ENCODE measurements around the gene CDH13.
A peak's percentile ranks its signal among the peaks of the same experiment; 100 is the strongest.

The CDH13 gene

DNA sequence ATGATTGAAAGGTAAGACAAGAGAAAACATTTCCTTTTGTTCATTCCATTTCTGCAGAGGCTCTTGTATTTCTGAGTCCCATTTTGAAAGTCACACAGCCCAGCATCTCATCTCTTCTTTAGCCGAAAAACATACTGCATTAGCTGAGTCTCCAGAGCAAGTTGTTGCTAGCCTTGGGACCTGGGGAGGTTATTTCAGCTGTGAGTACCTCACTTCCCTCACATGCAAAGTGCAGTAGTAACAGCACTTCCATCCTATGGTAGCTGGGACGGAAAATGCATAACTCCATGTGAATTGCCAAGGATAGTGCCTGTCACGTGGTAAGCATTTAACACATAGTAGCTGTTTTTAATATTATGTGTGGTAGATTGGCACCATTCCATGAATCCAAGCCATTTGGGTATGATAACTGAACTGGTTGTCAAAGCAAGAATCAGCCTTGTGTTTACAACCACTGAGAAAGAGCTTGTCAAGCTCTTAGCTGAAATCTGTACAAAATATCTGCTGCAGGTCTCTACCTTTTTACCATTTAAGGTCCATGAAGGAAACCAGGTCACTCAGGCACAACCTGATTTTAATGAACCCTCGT, 345.7 kb downstream of the CDH13 start:
- TF ChIP-seq, protein P1, sequence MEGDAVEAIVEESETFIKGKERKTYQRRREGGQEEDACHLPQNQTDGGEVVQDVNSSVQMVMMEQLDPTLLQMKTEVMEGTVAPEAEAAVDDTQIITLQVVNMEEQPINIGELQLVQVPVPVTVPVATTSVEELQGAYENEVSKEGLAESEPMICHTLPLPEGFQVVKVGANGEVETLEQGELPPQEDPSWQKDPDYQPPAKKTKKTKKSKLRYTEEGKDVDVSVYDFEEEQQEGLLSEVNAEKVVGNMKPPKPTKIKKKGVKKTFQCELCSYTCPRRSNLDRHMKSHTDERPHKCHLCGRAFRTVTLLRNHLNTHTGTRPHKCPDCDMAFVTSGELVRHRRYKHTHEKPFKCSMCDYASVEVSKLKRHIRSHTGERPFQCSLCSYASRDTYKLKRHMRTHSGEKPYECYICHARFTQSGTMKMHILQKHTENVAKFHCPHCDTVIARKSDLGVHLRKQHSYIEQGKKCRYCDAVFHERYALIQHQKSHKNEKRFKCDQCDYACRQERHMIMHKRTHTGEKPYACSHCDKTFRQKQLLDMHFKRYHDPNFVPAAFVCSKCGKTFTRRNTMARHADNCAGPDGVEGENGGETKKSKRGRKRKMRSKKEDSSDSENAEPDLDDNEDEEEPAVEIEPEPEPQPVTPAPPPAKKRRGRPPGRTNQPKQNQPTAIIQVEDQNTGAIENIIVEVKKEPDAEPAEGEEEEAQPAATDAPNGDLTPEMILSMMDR (conservative IDR thresholded peaks at IDR 0.05; ENCODE audit: low read length), result no peak
- DNase-seq (ENCODE audit: low read depth), result no peak
- no peak overlapping the region for H3K4me3 ChIP-seq (ENCODE audit: low read length)

DNA sequence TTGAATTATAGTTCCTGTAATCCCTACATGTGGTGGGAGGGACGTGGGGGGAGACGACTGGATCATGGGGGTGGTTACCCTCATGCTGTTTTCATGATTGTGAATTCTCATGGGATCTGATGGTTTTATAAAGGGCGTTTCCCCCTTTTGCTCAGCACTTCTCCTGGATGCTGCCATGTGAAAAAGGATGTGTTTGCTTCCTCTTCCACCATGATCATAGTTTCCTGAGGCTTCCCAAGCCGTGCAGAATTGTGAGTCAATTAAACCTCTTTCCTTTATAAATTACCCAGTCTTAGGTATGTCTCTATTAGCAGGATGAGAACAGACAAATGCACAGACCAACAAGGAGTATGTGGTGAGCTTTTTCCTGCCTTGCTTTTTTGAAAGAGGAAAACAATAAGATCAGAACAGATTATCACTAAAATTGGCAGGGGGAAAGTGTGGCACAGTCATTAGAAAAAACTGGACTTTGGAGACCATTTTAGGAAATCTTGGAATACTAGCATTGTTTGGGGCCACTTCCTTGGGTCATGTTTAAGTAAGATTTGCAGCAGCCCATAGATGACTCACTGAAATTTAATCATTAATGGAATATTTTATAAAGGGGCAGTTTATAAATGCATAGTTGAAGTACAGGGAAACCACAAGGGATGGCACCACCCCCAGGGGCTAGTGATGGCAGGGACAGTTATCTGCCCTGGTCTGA, 352.8 kb downstream of the CDH13 start:
- DNase-seq (ENCODE audit: low read depth), result no peak
- TF ChIP-seq, protein P1 (conservative IDR thresholded peaks at IDR 0.05; ENCODE audit: low read length), result no peak

DNA sequence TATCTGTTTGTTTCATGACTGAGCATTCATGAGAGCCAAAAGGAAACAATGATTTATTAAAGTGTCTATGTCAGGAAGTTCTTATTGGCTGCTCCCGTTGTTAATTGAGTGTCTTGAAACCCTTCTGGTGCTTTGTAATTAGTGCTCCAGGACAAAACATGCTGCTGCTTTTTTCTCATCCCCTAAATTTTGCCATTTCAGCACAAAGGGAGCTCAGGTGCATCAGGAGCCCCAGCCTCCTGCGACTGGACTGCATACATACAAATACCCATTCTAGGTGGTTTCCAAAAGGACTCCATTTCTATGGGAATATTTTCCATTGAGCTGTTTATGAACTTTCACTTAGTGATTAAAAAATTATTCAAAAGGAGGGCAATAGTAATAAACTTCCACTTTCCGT, 354.0 kb downstream of the CDH13 start:
- TF ChIP-seq, protein P1 (conservative IDR thresholded peaks at IDR 0.05; ENCODE audit: low read length), result no peak
- H3K4me3 ChIP-seq (ENCODE audit: low read length), result no peak overlapping the region
- no peak for DNase-seq (ENCODE audit: low read depth)

More for the DNA sequence above, 352.8 kb downstream of the CDH13 start:
- no peak overlapping the region for H3K4me3 ChIP-seq (ENCODE audit: low read length)

DNA sequence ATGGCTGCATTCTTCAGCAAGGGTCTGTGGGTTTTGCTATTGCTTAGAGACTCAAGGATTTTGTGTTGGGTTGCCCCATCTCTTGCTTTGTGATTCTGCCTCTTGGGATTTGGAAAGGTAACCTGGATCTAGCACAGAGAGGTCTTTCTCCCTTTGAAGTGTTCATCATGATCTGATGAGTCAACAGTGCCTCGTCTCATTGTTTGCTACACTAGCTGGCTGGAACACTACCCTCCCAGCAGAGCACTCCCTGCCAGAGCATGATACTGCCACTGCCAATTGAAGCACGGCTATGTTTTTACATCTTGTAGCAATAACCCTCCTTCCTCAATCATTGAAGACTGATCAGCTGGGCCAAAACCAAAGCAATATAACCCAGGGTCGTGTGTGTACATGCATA, 361.0 kb downstream of the CDH13 start:
- H3K4me3 ChIP-seq (ENCODE audit: low read length), result no peak overlapping the region
- TF ChIP-seq, protein P1 (conservative IDR thresholded peaks at IDR 0.05; ENCODE audit: low read length), result no peak
- DNase-seq (ENCODE audit: low read depth), result no peak

DNA sequence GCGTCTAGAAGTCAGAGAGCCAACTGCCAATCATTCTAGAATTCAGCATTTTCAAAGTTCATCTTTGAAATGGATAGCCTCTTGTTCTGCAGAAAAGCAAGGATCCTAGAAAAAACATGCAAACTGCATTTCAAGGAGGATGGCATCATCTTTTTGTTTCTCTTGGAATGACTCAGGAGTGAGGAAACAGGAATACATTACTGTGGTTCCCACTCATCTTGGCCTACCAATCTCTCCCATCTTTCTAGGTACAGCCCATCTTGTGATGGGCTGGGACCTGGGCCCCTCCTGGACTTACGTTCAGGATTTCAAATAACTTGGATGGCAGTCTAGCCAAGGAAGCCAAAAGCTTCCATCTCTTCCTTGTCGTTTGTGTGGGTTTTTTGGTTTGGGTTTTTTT, 363.4 kb downstream of the CDH13 start:
- no peak overlapping the region for H3K4me3 ChIP-seq (ENCODE audit: low read length)
- TF ChIP-seq, protein P1 (conservative IDR thresholded peaks at IDR 0.05; ENCODE audit: low read length), result no peak
- DNase-seq (ENCODE audit: low read depth), result peak; percentile 55

DNA sequence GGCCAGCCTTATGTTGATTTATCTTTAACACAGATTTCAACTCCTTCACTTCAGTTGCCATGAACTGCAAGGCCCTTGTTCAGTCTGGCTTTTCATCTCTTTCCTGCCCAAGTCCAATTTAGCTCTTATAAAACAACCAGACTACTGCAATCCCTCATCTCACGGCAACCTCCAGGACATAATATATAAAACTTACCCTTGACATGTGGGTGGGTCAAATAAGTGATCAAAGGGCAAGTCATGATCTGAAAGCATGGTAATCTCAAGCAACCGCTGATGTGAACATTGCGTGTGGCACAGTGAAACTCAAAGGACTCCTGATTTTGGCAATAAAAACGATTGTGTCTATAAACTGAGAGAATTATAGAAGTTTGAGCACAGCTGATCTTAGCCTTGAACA, 364.6 kb downstream of the CDH13 start:
- DNase-seq (ENCODE audit: low read depth), result no peak
- no peak overlapping the region for H3K4me3 ChIP-seq (ENCODE audit: low read length)
- TF ChIP-seq, protein P1 (conservative IDR thresholded peaks at IDR 0.05; ENCODE audit: low read length), result no peak
